Measurements from ENCODE around the gene GRAP. TPM values are rescaled to one million over a fixed set of nuclear protein-coding genes. Genes with fewer than 3 reads are reported as not detected.
"Not testable (repeated sequence)": the region's sequence is repeated elsewhere in the genome, so short reads cannot be mapped to it uniquely, and the experiment has no call there.

GRAP gene
- total RNA-seq, 1 experiment from 2014 or later: 0.69 TPM

DNA sequence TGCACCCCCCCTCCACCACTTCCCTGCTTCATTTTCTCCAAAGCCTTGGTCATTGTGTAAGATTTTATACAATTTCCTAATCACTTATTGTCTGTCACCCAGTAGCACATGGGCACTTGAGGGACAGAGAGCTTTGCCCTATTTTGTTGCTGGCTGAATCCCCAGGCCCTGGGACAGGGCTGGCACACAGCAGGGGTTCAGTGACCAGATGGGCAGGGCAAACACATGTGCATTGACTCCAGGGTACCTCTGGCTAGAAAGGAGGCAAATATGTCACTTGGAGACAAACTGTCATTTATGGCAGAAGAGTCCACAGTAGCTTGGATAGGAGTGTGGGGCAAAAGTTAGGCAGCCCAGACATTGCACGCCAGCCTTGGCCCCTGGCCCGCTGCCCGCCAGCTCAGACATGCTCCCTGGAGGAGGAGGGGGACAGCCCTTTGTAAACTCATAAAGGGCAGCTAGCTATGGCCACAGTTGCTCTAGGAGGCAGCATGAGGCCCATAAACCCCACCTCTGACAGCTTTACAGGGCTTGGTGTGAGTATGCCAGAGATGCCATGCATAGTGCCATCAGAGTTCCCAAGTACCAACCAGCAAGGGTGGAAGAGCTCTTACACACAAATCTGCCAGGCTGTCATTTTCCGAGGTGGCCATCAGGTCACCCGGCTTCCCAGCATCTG is 15.8 kb downstream of the GRAP start:
- not testable (repeated sequence) for H3K4me3 ChIP-seq; H3K27ac ChIP-seq; H3K27me3 ChIP-seq; DNase-seq; H3K9me3 ChIP-seq (replicated peaks); H3K36me3 ChIP-seq; H3K4me1 ChIP-seq

- not testable (repeated sequence) for H3K36me3 ChIP-seq; H3K27me3 ChIP-seq; DNase-seq; H3K27ac ChIP-seq; H3K4me1 ChIP-seq; H3K9me3 ChIP-seq (replicated peaks); H3K4me3 ChIP-seq
Observed at GRCh38 chr17:19029740-19030139, 17.0 kb downstream of the GRAP start.

DNA sequence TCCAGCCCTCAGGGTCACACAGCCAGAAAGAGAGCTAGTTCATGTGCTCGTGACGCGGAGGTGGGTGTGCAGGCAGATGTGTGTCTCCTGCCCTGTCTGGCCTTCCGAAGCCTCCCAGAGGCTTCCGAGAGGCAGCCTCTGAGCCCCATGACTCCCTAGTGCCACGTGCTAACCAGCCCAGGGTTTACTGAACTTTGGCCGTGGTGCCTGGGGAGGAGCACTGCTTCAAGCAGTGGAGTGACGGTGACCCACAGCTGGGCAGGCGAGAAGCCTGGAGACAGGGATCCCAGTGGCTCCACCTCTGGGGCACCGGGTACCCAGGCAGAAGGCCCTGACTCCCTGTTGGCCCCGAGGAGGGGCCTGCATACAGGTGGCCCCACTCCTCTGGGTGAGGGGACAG is 18.1 kb downstream of the GRAP start:
- not testable (repeated sequence) for H3K36me3 ChIP-seq; H3K4me1 ChIP-seq; H3K27me3 ChIP-seq; H3K9me3 ChIP-seq (replicated peaks); H3K27ac ChIP-seq; H3K4me3 ChIP-seq; DNase-seq

- no peak for DNase-seq
- Histone ChIP-seq H3K36me3 (no peaks in the 10 kb centered on the region), H3K4me3 (no peak overlapping the region)
Observed at GRCh38 chr17:19024101-19025078, 22.4 kb downstream of the GRAP start.

DNA sequence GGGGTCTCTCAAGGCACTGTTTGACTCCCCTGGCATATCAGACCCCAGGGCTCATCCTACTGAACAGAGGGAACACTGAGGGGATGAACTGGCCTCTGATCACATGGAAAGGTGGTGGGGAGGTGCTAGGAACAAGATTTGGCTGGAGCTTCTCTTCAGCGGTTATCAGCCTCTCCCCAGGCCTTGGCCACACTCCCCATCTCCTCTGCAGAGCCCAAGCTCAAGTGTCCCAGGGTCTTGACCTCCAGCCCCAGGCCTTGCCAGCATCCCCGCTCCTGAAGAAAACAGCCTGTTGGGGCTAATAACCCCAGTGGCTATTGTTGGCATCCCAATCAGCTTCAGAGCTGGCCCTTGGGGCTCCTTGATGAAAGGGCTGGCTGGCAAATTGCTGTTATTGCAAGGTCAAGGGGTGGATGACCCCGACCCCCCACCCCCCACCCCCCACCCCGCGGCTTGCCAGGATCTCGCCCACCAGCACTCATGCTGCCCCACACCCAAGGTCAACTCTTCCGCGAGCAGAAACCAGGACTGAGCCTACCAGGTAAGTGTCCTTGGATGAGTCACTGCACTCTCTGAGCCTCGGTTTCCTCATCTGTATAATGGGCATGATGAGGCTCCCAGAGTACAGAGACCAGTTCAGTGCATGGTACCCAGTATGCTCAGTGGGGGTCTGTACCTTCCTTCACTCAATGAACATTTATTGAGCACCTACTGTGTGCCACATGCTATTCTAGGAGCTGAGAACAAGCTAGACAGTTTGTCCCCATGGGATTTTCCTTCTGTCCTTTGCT is 23.4 kb downstream of the GRAP start:
- Histone ChIP-seq H3K36me3 (no peaks in the 10 kb centered on the region), H3K4me3 (no peak overlapping the region), H3K27me3 (peaks cover 17% of the 10 kb centered on the region), H3K27ac (no peak overlapping the region), H3K4me1 (peaks cover 6% of the 10 kb centered on the region; the same call in 1 of the 2 replicates), H3K9me3 (replicated peaks) (no peaks in the 10 kb centered on the region)
- no peak for DNase-seq

More at GRCh38 chr17:19024101-19025078, 22.4 kb downstream of the GRAP start:
- H3K27me3 ChIP-seq: peaks cover 7% of the 10 kb centered on the region
- H3K4me1 ChIP-seq: peaks cover 3% of the 10 kb centered on the region; the same call in 1 of the 2 replicates
- H3K27ac ChIP-seq: no peak overlapping the region
- no peaks in the 10 kb centered on the region for H3K9me3 ChIP-seq (replicated peaks)

- Histone ChIP-seq H3K4me3 (no peak overlapping the region), H3K36me3 (no peaks in the 10 kb centered on the region), H3K27me3 (peaks cover 23% of the 10 kb centered on the region), H3K4me1 (peaks cover 6% of the 10 kb centered on the region; the same call in 1 of the 2 replicates), H3K9me3 (replicated peaks) (no peaks in the 10 kb centered on the region), H3K27ac (no peak overlapping the region)
- no peak for DNase-seq
Observed at GRCh38 chr17:19022747-19023146, 24.0 kb downstream of the GRAP start.

- Histone ChIP-seq H3K9me3 (replicated peaks) (no peaks in the 10 kb centered on the region), H3K27me3 (peaks cover 27% of the 10 kb centered on the region), H3K27ac (no peak overlapping the region), H3K4me1 (peaks cover 6% of the 10 kb centered on the region; the same call in 1 of the 2 replicates), H3K36me3 (no peaks in the 10 kb centered on the region), H3K4me3 (no peak overlapping the region)
- no peak for DNase-seq
Observed at GRCh38 chr17:19022128-19022527, 24.6 kb downstream of the GRAP start.

GRCh38 chr17:19021622-19022083 is 25.1 kb downstream of the GRAP start:
- peaks cover 29% of the 10 kb centered on the region for H3K27me3 ChIP-seq
- no peak overlapping the region for H3K27ac ChIP-seq
- peak; percentile 59 to 67 for DNase-seq
- no peaks in the 10 kb centered on the region for H3K9me3 ChIP-seq (replicated peaks)
- H3K36me3 ChIP-seq: no peaks in the 10 kb centered on the region
- peaks cover 6% of the 10 kb centered on the region; the same call in 1 of the 2 replicates for H3K4me1 ChIP-seq
- H3K4me3 ChIP-seq: no peak overlapping the region

DNA sequence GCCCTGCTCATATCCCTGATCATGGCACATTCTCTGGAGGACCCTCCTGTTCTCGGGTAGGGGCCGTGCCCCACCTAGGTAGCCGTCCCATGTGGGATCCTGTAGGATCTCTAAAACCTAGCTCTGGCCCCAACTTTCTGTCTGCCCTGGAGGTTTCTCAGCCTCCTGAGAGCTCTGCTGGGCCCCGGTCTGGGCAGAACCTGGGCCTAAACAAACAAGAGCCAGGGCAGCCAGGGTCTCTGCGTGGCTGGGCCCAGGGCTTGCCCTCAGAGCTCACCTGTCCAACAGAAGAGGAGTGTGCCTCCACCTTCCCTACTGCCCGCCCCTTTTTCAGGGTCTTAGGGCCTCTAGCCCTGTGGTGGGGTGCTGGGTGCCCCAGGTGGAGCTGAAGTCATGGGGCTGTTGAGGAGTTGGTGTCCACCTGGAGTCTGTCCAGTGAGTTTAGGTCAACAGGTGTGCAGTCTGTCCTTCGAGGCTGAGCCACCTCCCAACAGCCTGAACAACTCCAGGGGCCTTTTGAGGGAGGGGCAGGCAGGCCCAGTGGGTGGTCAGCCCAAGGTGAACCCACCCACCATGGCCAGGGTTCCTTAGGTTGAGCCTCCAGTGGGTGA is 25.6 kb downstream of the GRAP start:
- not testable (repeated sequence) for H3K9me3 ChIP-seq (replicated peaks)

DNA sequence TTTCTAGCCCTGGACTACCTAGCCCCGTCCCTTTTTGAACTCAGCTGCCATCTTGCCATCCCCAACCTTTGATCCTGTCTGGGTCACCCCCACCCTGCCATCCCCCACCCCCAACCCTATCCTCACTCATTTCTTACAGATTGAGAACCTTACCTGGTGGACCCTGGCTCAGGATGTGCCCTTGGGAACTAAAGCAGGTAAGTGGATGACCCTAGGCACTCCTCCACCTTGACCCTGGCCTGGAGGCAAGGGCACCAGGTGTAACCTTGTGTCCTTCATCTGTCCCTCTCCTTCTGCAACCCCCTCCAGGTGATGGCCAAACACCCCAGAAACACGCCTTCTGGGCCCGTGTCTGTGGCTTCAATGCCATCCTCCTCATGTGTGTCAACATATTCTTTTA is 26.7 kb downstream of the GRAP start:
- Histone ChIP-seq H3K27me3 (peaks cover 35% of the 10 kb centered on the region), H3K36me3 (no peaks in the 10 kb centered on the region), H3K9me3 (replicated peaks) (no peaks in the 10 kb centered on the region), H3K4me1 (peaks cover 6% of the 10 kb centered on the region; the same call in 1 of the 2 replicates), H3K27ac (no peak overlapping the region), H3K4me3 (no peak overlapping the region)
- no peak for DNase-seq

More for the DNA sequence above, 25.6 kb downstream of the GRAP start:
- not testable (repeated sequence) for H3K27ac ChIP-seq, H3K4me3 ChIP-seq, H3K36me3 ChIP-seq, H3K4me1 ChIP-seq, DNase-seq
- peaks cover 29% of the 10 kb centered on the region for H3K27me3 ChIP-seq

- no peaks in the 10 kb centered on the region for H3K36me3 ChIP-seq
- DNase-seq: peak; percentile 80 to 88
- peaks cover 6% of the 10 kb centered on the region; the same call in 1 of the 2 replicates for H3K4me1 ChIP-seq
- H3K27ac ChIP-seq: no peak overlapping the region
- no peaks in the 10 kb centered on the region for H3K9me3 ChIP-seq (replicated peaks)
- H3K27me3 ChIP-seq: peaks cover 35% of the 10 kb centered on the region
- no peak overlapping the region for H3K4me3 ChIP-seq
Observed at GRCh38 chr17:19019041-19019941, 27.5 kb downstream of the GRAP start.

DNA sequence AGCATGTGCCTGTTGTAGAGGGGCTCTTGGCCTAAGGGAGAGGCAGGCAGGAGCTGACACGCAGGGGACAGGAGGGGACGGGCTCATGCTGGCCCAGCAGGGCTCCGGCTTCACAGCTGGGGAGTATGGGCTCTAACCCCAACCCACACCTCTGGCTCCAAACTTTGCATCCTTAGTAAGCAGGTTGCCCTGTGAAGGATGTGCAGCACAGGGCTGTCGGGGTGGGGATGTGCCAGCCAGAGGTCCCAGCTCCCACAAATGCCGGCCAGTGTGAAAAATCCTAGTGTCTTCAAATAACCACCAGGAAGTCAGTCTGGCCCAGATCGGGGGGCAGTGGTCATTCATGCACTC is 28.2 kb downstream of the GRAP start:
- Histone ChIP-seq H3K4me1 (peaks cover 6% of the 10 kb centered on the region; the same call in 1 of the 2 replicates), H3K27me3 (peaks cover 35% of the 10 kb centered on the region), H3K27ac (no peak overlapping the region), H3K36me3 (no peaks in the 10 kb centered on the region), H3K9me3 (replicated peaks) (no peaks in the 10 kb centered on the region), H3K4me3 (no peak overlapping the region)
- no peak for DNase-seq

DNA sequence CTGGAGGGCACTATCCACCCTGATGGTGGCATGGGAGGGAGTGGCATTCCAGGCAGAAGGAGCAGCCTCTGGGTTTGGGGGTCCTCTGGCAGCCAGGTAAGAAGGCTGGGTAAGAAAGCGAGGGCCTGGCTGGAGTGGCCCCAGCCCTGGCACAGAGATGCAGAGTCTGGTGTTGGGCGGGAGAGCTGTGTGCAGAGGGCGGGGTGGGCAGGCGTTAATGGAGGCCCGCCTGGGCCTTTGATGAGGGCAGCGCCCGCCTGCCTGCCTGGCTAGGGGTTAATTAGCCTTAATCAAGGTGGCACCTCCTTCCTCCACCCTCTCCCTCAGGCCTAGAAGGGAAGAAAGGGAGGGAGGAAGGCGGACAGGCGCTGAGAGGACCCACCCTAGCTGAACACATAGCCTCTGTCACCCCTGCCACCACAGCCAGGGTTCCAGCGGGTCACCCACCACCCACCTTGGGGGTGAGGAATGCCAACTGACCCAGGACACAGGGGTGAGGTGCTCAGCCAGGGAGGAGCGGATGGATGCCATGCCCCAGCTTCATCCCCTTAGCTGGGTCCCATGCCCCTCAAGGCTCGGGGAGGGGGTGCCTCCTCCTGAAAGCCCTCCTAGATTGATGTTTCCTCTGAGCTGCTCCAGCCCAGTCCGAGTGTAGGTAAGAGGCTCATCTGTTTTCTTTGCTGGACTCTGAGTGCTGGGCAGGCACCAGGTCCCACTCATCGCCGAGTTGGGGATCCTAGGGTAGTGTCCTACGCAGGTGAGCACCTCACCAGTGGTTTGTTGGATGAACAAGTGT is 28.8 kb downstream of the GRAP start:
- no peaks in the 10 kb centered on the region for H3K9me3 ChIP-seq (replicated peaks)
- H3K36me3 ChIP-seq: no peaks in the 10 kb centered on the region
- H3K27me3 ChIP-seq: peaks cover 35% of the 10 kb centered on the region
- no peak overlapping the region for H3K27ac ChIP-seq
- DNase-seq: no peak
- H3K4me1 ChIP-seq: peaks cover 6% of the 10 kb centered on the region; the same call in 1 of the 2 replicates
- H3K4me3 ChIP-seq: no peak overlapping the region

Data from SJCRH30 (cell line).